DOHH2 (cell line): ENCODE data around the gene CASZ1.

Experiments used
- H3F3A ChIP-seq: fragments of 200-600 bp; sonication (generic), shearing (Covaris generic); 2 replicates; pipeline ENCODE4 v1.6.0; 2016; ENCODE audit warnings: antibody characterized with exemption, mild to moderate bottlenecking; ENCODE audit not compliant: control insufficient read depth, insufficient read depth
- H3K27ac ChIP-seq: fragments of 200-600 bp; sonication (generic); 2 replicates; pipeline ENCODE4 v1.5.1; 2014; ENCODE audit warnings: low read depth, mild to moderate bottlenecking, low read length, moderate library complexity
- H3K27me3 ChIP-seq: fragments of 200-600 bp; sonication (generic); 2 replicates; pipeline ENCODE4 v1.6.1; 2014; ENCODE audit warnings: mild to moderate bottlenecking, low read length, mixed read lengths; ENCODE audit not compliant: control insufficient read depth
- H3K36me3 ChIP-seq: fragments of 200-600 bp; sonication (generic); 2 replicates; pipeline ENCODE4 v1.6.1; 2014; ENCODE audit warnings: mild to moderate bottlenecking, low read length, moderate library complexity, mixed read lengths; ENCODE audit not compliant: control insufficient read depth
- H3K4me1 ChIP-seq: fragments of 200-600 bp; sonication (generic); 2 replicates; pipeline ENCODE4 v1.6.1; 2014; ENCODE audit warnings: mild to moderate bottlenecking, low read length, mixed read lengths; ENCODE audit not compliant: control insufficient read depth
- H3K4me2 ChIP-seq: fragments of 200-600 bp; sonication (generic); 2 replicates; pipeline ENCODE4 v1.6.0; 2014; ENCODE audit warnings: mild to moderate bottlenecking, low read length, moderate library complexity
- H3K4me3 ChIP-seq: fragments of 200-600 bp; sonication (generic); 2 replicates; pipeline ENCODE4 v1.5.1; 2014; ENCODE audit warnings: mild to moderate bottlenecking, low read length, mixed read lengths
- H3K79me2 ChIP-seq: fragments of 200-600 bp; sonication (generic); 2 replicates; pipeline ENCODE4 v1.6.1; 2014; ENCODE audit warnings: mild to moderate bottlenecking, low read length, mixed read lengths; ENCODE audit not compliant: control insufficient read depth
- H3K9me2 ChIP-seq: fragments of 200-600 bp; sonication (generic); replicated peaks from 2 replicates; pipeline ENCODE4 v1.6.1; 2014; ENCODE audit warnings: mild to moderate bottlenecking, low read length, mixed read lengths; ENCODE audit not compliant: control insufficient read depth
- H3K9me3 ChIP-seq: fragments of 200-600 bp; sonication (generic); 2 replicates; pipeline ENCODE4 v1.6.1; 2014; ENCODE audit warnings: antibody characterized with exemption, low read length, mixed read lengths; ENCODE audit not compliant: control insufficient read depth, insufficient read depth
- H4K20me1 ChIP-seq: fragments of 200-600 bp; sonication (generic); 2 replicates; pipeline ENCODE4 v1.6.0; 2014; ENCODE audit warnings: low read depth, mild to moderate bottlenecking, antibody characterized with exemption, low read length, moderate library complexity; ENCODE audit not compliant: control insufficient read depth, insufficient read depth
- CTCF ChIP-seq: fragments of 200-600 bp; sonication (generic); IDR thresholded peaks from one replicate; pipeline ENCODE4 v1.5.1; 2014; ENCODE audit warnings: antibody characterized with exemption, mild to moderate bottlenecking, low read depth, low read length; ENCODE audit not compliant: poor library complexity, severe bottlenecking
- EZH2phosphoT487 ChIP-seq: fragments of 200-600 bp; sonication (generic); IDR thresholded peaks from 2 replicates; pipeline ENCODE4 v1.6.1; 2017; ENCODE audit warnings: borderline replicate concordance, mild to moderate bottlenecking, antibody characterized with exemption, low read length, moderate library complexity, mixed read lengths

The CASZ1 gene

DNA sequence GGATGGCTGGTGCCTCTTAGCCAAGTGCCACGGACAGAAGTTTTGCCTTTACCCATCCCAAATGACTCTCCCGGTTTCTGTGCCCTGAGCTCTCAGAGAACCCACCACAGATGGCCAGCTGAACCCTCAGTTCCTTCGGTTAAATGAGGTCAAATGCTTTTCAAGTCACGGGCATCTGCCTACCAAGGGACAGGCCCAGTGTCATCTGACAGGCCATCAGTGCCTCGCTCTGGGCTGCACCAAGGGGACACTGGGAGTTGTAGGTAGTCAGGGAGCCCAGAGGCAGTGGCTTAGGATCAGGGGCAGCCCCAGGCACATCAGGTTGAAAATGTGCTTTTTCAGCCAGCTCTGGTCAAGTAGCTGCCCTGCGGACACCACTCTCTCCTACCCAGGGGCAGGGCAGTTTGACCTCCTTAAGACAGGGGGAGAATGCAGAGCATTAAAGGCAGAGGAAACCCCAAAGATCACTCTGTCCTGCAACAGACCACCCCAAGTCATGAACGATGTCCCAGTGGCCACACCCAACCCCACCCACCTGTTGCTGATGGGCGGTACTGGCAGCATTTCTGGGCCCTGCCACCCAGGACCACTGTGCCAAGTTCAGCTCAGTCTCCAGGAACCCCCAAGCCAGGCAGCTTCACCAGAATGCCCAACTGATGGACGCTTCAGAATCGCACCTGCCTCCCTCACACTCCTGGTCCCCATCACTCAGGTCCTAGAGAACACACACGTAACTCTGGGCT lies 60.7 kb downstream of the CASZ1 start:
- Histone ChIP-seq H3K9me3 (no peaks in the 10 kb centered on the region), H3K9me2 (no peaks in the 10 kb centered on the region), H3K4me1 (no peaks in the 10 kb centered on the region), H3K4me2 (no peak overlapping the region), H3K36me3 (no peaks in the 10 kb centered on the region), H3K4me3 (no peak overlapping the region), H4K20me1 (no peaks in the 10 kb centered on the region), H3K79me2 (no peaks in the 10 kb centered on the region), H3K27me3 (peaks cover 6% of the 10 kb centered on the region; the same call in 1 of the 2 replicates), H3F3A (no peaks in the 10 kb centered on the region), H3K27ac (no peak overlapping the region)
- TF ChIP-seq CTCF, result no peak
- TF ChIP-seq EZH2phosphoT487, result no peak

GRCh38 chr1:10734962-10735544 lies 61.4 kb downstream of the CASZ1 start:
- no peaks in the 10 kb centered on the region for H3K4me1 ChIP-seq
- H3K27ac ChIP-seq, result no peak overlapping the region
- no peaks in the 10 kb centered on the region for H3K79me2 ChIP-seq
- H3K27me3 ChIP-seq, result peaks cover 6% of the 10 kb centered on the region; the same call in 1 of the 2 replicates
- no peaks in the 10 kb centered on the region for H3F3A ChIP-seq
- no peaks in the 10 kb centered on the region for H4K20me1 ChIP-seq
- H3K36me3 ChIP-seq, result no peaks in the 10 kb centered on the region
- TF ChIP-seq CTCF, result no peak
- no peak for TF ChIP-seq EZH2phosphoT487
- no peaks in the 10 kb centered on the region for H3K9me2 ChIP-seq
- no peaks in the 10 kb centered on the region for H3K9me3 ChIP-seq
- H3K4me3 ChIP-seq, result no peak overlapping the region
- H3K4me2 ChIP-seq, result no peak overlapping the region

GRCh38 chr1:10734375-10734774 lies 62.1 kb downstream of the CASZ1 start:
- Histone ChIP-seq H3K27me3 (peaks cover 6% of the 10 kb centered on the region; the same call in 1 of the 2 replicates), H3K9me3 (no peaks in the 10 kb centered on the region), H3K4me1 (no peaks in the 10 kb centered on the region), H3K36me3 (no peaks in the 10 kb centered on the region), H4K20me1 (no peaks in the 10 kb centered on the region), H3K4me2 (no peak overlapping the region), H3F3A (no peaks in the 10 kb centered on the region), H3K9me2 (no peaks in the 10 kb centered on the region), H3K4me3 (no peak overlapping the region), H3K79me2 (no peaks in the 10 kb centered on the region), H3K27ac (no peak overlapping the region)
- TF ChIP-seq CTCF (no peak), EZH2phosphoT487 (no peak)
